DOHH2 (cell line): ENCODE measurements around the gene TANC1.

Experiments
- H3F3A ChIP-seq: fragments of 200-600 bp; sonication (generic), shearing (Covaris generic); 2 replicates; pipeline ENCODE4 v1.6.0; 2016; ENCODE audit warnings: antibody characterized with exemption, mild to moderate bottlenecking; ENCODE audit not compliant: control insufficient read depth, insufficient read depth
- H3K27ac ChIP-seq: fragments of 200-600 bp; sonication (generic); 2 replicates; pipeline ENCODE4 v1.5.1; 2014; ENCODE audit warnings: low read depth, mild to moderate bottlenecking, low read length, moderate library complexity
- H3K27me3 ChIP-seq: fragments of 200-600 bp; sonication (generic); 2 replicates; pipeline ENCODE4 v1.6.1; 2014; ENCODE audit warnings: mild to moderate bottlenecking, low read length, mixed read lengths; ENCODE audit not compliant: control insufficient read depth
- H3K36me3 ChIP-seq: fragments of 200-600 bp; sonication (generic); 2 replicates; pipeline ENCODE4 v1.6.1; 2014; ENCODE audit warnings: mild to moderate bottlenecking, low read length, moderate library complexity, mixed read lengths; ENCODE audit not compliant: control insufficient read depth
- H3K4me1 ChIP-seq: fragments of 200-600 bp; sonication (generic); 2 replicates; pipeline ENCODE4 v1.6.1; 2014; ENCODE audit warnings: mild to moderate bottlenecking, low read length, mixed read lengths; ENCODE audit not compliant: control insufficient read depth
- H3K4me2 ChIP-seq: fragments of 200-600 bp; sonication (generic); 2 replicates; pipeline ENCODE4 v1.6.0; 2014; ENCODE audit warnings: mild to moderate bottlenecking, low read length, moderate library complexity
- H3K4me3 ChIP-seq: fragments of 200-600 bp; sonication (generic); 2 replicates; pipeline ENCODE4 v1.5.1; 2014; ENCODE audit warnings: mild to moderate bottlenecking, low read length, mixed read lengths
- H3K79me2 ChIP-seq: fragments of 200-600 bp; sonication (generic); 2 replicates; pipeline ENCODE4 v1.6.1; 2014; ENCODE audit warnings: mild to moderate bottlenecking, low read length, mixed read lengths; ENCODE audit not compliant: control insufficient read depth
- H3K9me2 ChIP-seq: fragments of 200-600 bp; sonication (generic); replicated peaks from 2 replicates; pipeline ENCODE4 v1.6.1; 2014; ENCODE audit warnings: mild to moderate bottlenecking, low read length, mixed read lengths; ENCODE audit not compliant: control insufficient read depth
- H3K9me3 ChIP-seq: fragments of 200-600 bp; sonication (generic); 2 replicates; pipeline ENCODE4 v1.6.1; 2014; ENCODE audit warnings: antibody characterized with exemption, low read length, mixed read lengths; ENCODE audit not compliant: control insufficient read depth, insufficient read depth
- H4K20me1 ChIP-seq: fragments of 200-600 bp; sonication (generic); 2 replicates; pipeline ENCODE4 v1.6.0; 2014; ENCODE audit warnings: low read depth, mild to moderate bottlenecking, antibody characterized with exemption, low read length, moderate library complexity; ENCODE audit not compliant: control insufficient read depth, insufficient read depth
- CTCF ChIP-seq: fragments of 200-600 bp; sonication (generic); IDR thresholded peaks from one replicate; pipeline ENCODE4 v1.5.1; 2014; ENCODE audit warnings: antibody characterized with exemption, mild to moderate bottlenecking, low read depth, low read length; ENCODE audit not compliant: poor library complexity, severe bottlenecking
- EZH2phosphoT487 ChIP-seq: fragments of 200-600 bp; sonication (generic); IDR thresholded peaks from 2 replicates; pipeline ENCODE4 v1.6.1; 2017; ENCODE audit warnings: borderline replicate concordance, mild to moderate bottlenecking, antibody characterized with exemption, low read length, moderate library complexity, mixed read lengths

The TANC1 gene

GRCh38 chr2:159199761-159200465 is 231.5 kb downstream of the TANC1 start:
- Histone ChIP-seq H3K4me1 (no peaks in the 10 kb centered on the region), H3K36me3 (no peaks in the 10 kb centered on the region), H3K27ac (no peak overlapping the region), H3K4me2 (no peak overlapping the region), H3K9me3 (no peaks in the 10 kb centered on the region), H3K79me2 (no peaks in the 10 kb centered on the region), H3K9me2 (no peaks in the 10 kb centered on the region), H3K4me3 (no peak overlapping the region), H4K20me1 (no peaks in the 10 kb centered on the region), H3K27me3 (peaks cover 3% of the 10 kb centered on the region), H3F3A (no peaks in the 10 kb centered on the region)
- no peak for TF ChIP-seq CTCF
- TF ChIP-seq EZH2phosphoT487, result no peak

- H3K27me3 ChIP-seq, result peaks cover 3% of the 10 kb centered on the region
- H3K4me2 ChIP-seq, result no peak overlapping the region
- H3F3A ChIP-seq, result no peaks in the 10 kb centered on the region
- H3K79me2 ChIP-seq, result no peaks in the 10 kb centered on the region
- no peak overlapping the region for H3K27ac ChIP-seq
- no peaks in the 10 kb centered on the region for H3K9me3 ChIP-seq
- H3K4me3 ChIP-seq, result no peak overlapping the region
- TF ChIP-seq CTCF, result no peak
- no peaks in the 10 kb centered on the region for H4K20me1 ChIP-seq
- H3K9me2 ChIP-seq, result no peaks in the 10 kb centered on the region
- H3K4me1 ChIP-seq, result no peaks in the 10 kb centered on the region
- no peaks in the 10 kb centered on the region for H3K36me3 ChIP-seq
Observed at GRCh38 chr2:159200498-159200897, 232.1 kb downstream of the TANC1 start.

- no peaks in the 10 kb centered on the region for H3K4me1 ChIP-seq
- no peaks in the 10 kb centered on the region for H3F3A ChIP-seq
Observed at GRCh38 chr2:159201360-159202063, 233.1 kb downstream of the TANC1 start.

More at GRCh38 chr2:159201360-159202063, 233.1 kb downstream of the TANC1 start:
- H3K36me3 ChIP-seq, result no peaks in the 10 kb centered on the region
- H4K20me1 ChIP-seq, result no peaks in the 10 kb centered on the region
- no peaks in the 10 kb centered on the region for H3K9me2 ChIP-seq
- H3K27me3 ChIP-seq, result peaks cover 3% of the 10 kb centered on the region
- H3K4me3 ChIP-seq, result no peak overlapping the region
- H3K27ac ChIP-seq, result no peak overlapping the region
- H3K9me3 ChIP-seq, result no peaks in the 10 kb centered on the region
- TF ChIP-seq CTCF (no peak), EZH2phosphoT487 (no peak)
- H3K4me2 ChIP-seq, result no peak overlapping the region
- no peaks in the 10 kb centered on the region for H3K79me2 ChIP-seq
